Stomach (tissue), 4 donors: ENCODE measurements around the gene ANGPTL4.
"Not testable (repeated sequence)": the region's sequence is repeated elsewhere in the genome, so short reads cannot be mapped to it uniquely, and the experiment has no call there.

Source experiments
- CTCF ChIP-seq, 7 experiments: fragments of 450-650 bp in 4 of 7; fragments of 200-600 bp in 3 of 7; sonication (generic) in 3 of 7; IDR thresholded peaks; one replicate each; pipeline ENCODE4 v1.5.1; 2016 to 2019; ENCODE audit warnings: antibody characterized with exemption in 7 of 7, control low read depth in 2 of 7, mild to moderate bottlenecking in 1 of 7
- POLR2A ChIP-seq, 4 donors: fragments of 450-650 bp; IDR thresholded peaks; one replicate each; pipeline ENCODE4 v1.6.1; 2016; ENCODE audit warnings: antibody characterized with exemption in 4 of 4, control low read depth in 2 of 4, mild to moderate bottlenecking in 1 of 4, moderate library complexity in 1 of 4
- POLR2AphosphoS5 ChIP-seq, 3 donors: sonication (generic); formaldehyde crosslinking; IDR thresholded peaks; one replicate each; pipeline ENCODE4 v1.6.1; 2016; ENCODE audit warnings: antibody characterized with exemption in 3 of 3

- not testable (repeated sequence) for TF ChIP-seq POLR2A, CTCF, POLR2AphosphoS5 (IDR thresholded peaks at IDR 0.05)
These were observed 48.8 kb upstream of the ANGPTL4 start for GRCh38 chr19:8314981-8315640.
